Activated naive CD8-positive, alpha-beta T cell treated with anti-CD3 and anti-CD28 coated beads, Interleukin-2, amount 50 U/mL, for 24 hours (primary cell): ENCODE measurements around the gene ABHD10.

Source experiments
- ATAC-seq: fragments of 150-1000 bp; cut with Tn5 transposase; one replicate; pipeline ENCODE4 v1.10.0; 2021
- DNase-seq: peaks from one replicate; pipeline ENCODE4 v3.0.0; 2021
- H3K27ac Mint-ChIP-seq: one replicate; pipeline ENCODE4 v1.8.0; 2021; ENCODE audit warnings: mild to moderate bottlenecking, mixed read lengths
- H3K27me3 Mint-ChIP-seq: one replicate; pipeline ENCODE4 v1.8.0; 2021; ENCODE audit warnings: mixed read lengths
- H3K36me3 Mint-ChIP-seq: one replicate; pipeline ENCODE4 v1.8.0; 2021; ENCODE audit warnings: low read depth, mixed read lengths
- H3K4me1 Mint-ChIP-seq: one replicate; pipeline ENCODE4 v1.8.0; 2021; ENCODE audit warnings: mixed read lengths
- H3K4me3 Mint-ChIP-seq: one replicate; pipeline ENCODE4 v1.8.0; 2021; ENCODE audit warnings: mild to moderate bottlenecking, moderate library complexity, mixed read lengths
- H3K9me3 Mint-ChIP-seq: one replicate; pipeline ENCODE4 v1.8.0; 2021; ENCODE audit warnings: mixed read lengths

The ABHD10 gene

GRCh38 chr3:111978583-111979433, at the start of gene ABHD10:
TSS of gene ABHD10 (plus strand) at chr3:111979026. CDS start at chr3:111979062, 36 bp downstream.
- peaks cover 42% of the 10 kb centered on the region for H3K4me1 Mint-ChIP-seq
- H3K27ac Mint-ChIP-seq, result peak within 1 kb of the TSS; percentile 86
- peak within 1 kb of the TSS; percentile 89 for H3K4me3 Mint-ChIP-seq
- peaks cover 16% of the 10 kb centered on the region for H3K36me3 Mint-ChIP-seq
- no peaks in the 10 kb centered on the region for H3K9me3 Mint-ChIP-seq
- peak; percentile 97 for DNase-seq
- ATAC-seq, result peak; percentile 96
- no peaks in the 10 kb centered on the region for H3K27me3 Mint-ChIP-seq

- H3K4me1 Mint-ChIP-seq, result no peaks in the 10 kb centered on the region
- no peaks in the 10 kb centered on the region for H3K9me3 Mint-ChIP-seq
- H3K4me3 Mint-ChIP-seq, result no peak overlapping the region
- no peak for ATAC-seq
- H3K36me3 Mint-ChIP-seq, result no peaks in the 10 kb centered on the region
- H3K27ac Mint-ChIP-seq, result no peak overlapping the region
- no peak for DNase-seq
- no peaks in the 10 kb centered on the region for H3K27me3 Mint-ChIP-seq
Measured at GRCh38 chr3:111929484-111929883, 49.3 kb upstream of the ABHD10 start.

GRCh38 chr3:111932946-111933345, 45.9 kb upstream of the ABHD10 start:
- Mint-ChIP-seq H3K4me1 (no peaks in the 10 kb centered on the region), H3K27me3 (no peaks in the 10 kb centered on the region), H3K27ac (no peak overlapping the region), H3K36me3 (no peaks in the 10 kb centered on the region), H3K4me3 (no peak overlapping the region), H3K9me3 (no peaks in the 10 kb centered on the region)
- ATAC-seq, result no peak
- no peak for DNase-seq

- no peak overlapping the region for H3K27ac Mint-ChIP-seq
- H3K27me3 Mint-ChIP-seq, result no peaks in the 10 kb centered on the region
- no peaks in the 10 kb centered on the region for H3K4me1 Mint-ChIP-seq
- peaks cover 6% of the 10 kb centered on the region for H3K36me3 Mint-ChIP-seq
- no peak overlapping the region for H3K4me3 Mint-ChIP-seq
- ATAC-seq, result no peak
- DNase-seq, result no peak
- no peaks in the 10 kb centered on the region for H3K9me3 Mint-ChIP-seq
Measured at GRCh38 chr3:111936191-111936841, 42.5 kb upstream of the ABHD10 start.

- ATAC-seq (no peak), DNase-seq (no peak)
- peaks cover 6% of the 10 kb centered on the region for H3K36me3 Mint-ChIP-seq
- no peaks in the 10 kb centered on the region for H3K9me3 Mint-ChIP-seq
- H3K27me3 Mint-ChIP-seq, result no peaks in the 10 kb centered on the region
- no peak overlapping the region for H3K4me3 Mint-ChIP-seq
- no peak overlapping the region for H3K27ac Mint-ChIP-seq
- no peaks in the 10 kb centered on the region for H3K4me1 Mint-ChIP-seq
Measured at GRCh38 chr3:111936967-111937366, 41.9 kb upstream of the ABHD10 start.

- DNase-seq, result no peak
- Mint-ChIP-seq H3K4me1 (no peaks in the 10 kb centered on the region), H3K4me3 (no peak overlapping the region), H3K27me3 (no peaks in the 10 kb centered on the region), H3K36me3 (peaks cover 6% of the 10 kb centered on the region), H3K9me3 (no peaks in the 10 kb centered on the region), H3K27ac (no peak overlapping the region)
- ATAC-seq, result no peak
Measured at GRCh38 chr3:111937871-111938270, 41.0 kb upstream of the ABHD10 start.

GRCh38 chr3:111939873-111940272, 39.0 kb upstream of the ABHD10 start:
- DNase-seq, result no peak
- no peaks in the 10 kb centered on the region for H3K27me3 Mint-ChIP-seq
- no peak for ATAC-seq
- no peaks in the 10 kb centered on the region for H3K9me3 Mint-ChIP-seq
- H3K4me3 Mint-ChIP-seq, result no peak overlapping the region
- no peak overlapping the region for H3K27ac Mint-ChIP-seq
- no peaks in the 10 kb centered on the region for H3K4me1 Mint-ChIP-seq
- H3K36me3 Mint-ChIP-seq, result peaks cover 6% of the 10 kb centered on the region

- H3K36me3 Mint-ChIP-seq, result peaks cover 6% of the 10 kb centered on the region
- H3K27ac Mint-ChIP-seq, result no peak overlapping the region
- ATAC-seq, result no peak
- no peak for DNase-seq
- no peaks in the 10 kb centered on the region for H3K9me3 Mint-ChIP-seq
- no peak overlapping the region for H3K4me3 Mint-ChIP-seq
- peaks cover 2% of the 10 kb centered on the region for H3K27me3 Mint-ChIP-seq
- no peaks in the 10 kb centered on the region for H3K4me1 Mint-ChIP-seq
Measured at GRCh38 chr3:111943533-111943932, 35.3 kb upstream of the ABHD10 start.

GRCh38 chr3:111944372-111944771, 34.5 kb upstream of the ABHD10 start:
- no peak overlapping the region for H3K4me3 Mint-ChIP-seq
- DNase-seq (no peak), ATAC-seq (no peak)
- H3K27me3 Mint-ChIP-seq, result peaks cover 2% of the 10 kb centered on the region
- no peaks in the 10 kb centered on the region for H3K9me3 Mint-ChIP-seq
- no peaks in the 10 kb centered on the region for H3K4me1 Mint-ChIP-seq
- H3K36me3 Mint-ChIP-seq, result peaks cover 3% of the 10 kb centered on the region
- no peak overlapping the region for H3K27ac Mint-ChIP-seq

GRCh38 chr3:111947231-111947630, 31.6 kb upstream of the ABHD10 start:
- peaks cover 2% of the 10 kb centered on the region for H3K27me3 Mint-ChIP-seq
- no peaks in the 10 kb centered on the region for H3K9me3 Mint-ChIP-seq
- DNase-seq, result no peak
- H3K4me1 Mint-ChIP-seq, result no peaks in the 10 kb centered on the region
- ATAC-seq, result no peak
- no peak overlapping the region for H3K4me3 Mint-ChIP-seq
- H3K36me3 Mint-ChIP-seq, result no peaks in the 10 kb centered on the region
- no peak overlapping the region for H3K27ac Mint-ChIP-seq

GRCh38 chr3:111948786-111949185, 30.0 kb upstream of the ABHD10 start:
- peaks cover 2% of the 10 kb centered on the region for H3K27me3 Mint-ChIP-seq
- ATAC-seq (no peak), DNase-seq (no peak)
- no peaks in the 10 kb centered on the region for H3K4me1 Mint-ChIP-seq
- H3K36me3 Mint-ChIP-seq, result no peaks in the 10 kb centered on the region
- no peak overlapping the region for H3K27ac Mint-ChIP-seq
- H3K4me3 Mint-ChIP-seq, result no peak overlapping the region
- no peaks in the 10 kb centered on the region for H3K9me3 Mint-ChIP-seq

GRCh38 chr3:111949712-111950111, 29.1 kb upstream of the ABHD10 start:
- H3K4me3 Mint-ChIP-seq, result no peak overlapping the region
- ATAC-seq, result no peak
- no peaks in the 10 kb centered on the region for H3K9me3 Mint-ChIP-seq
- no peaks in the 10 kb centered on the region for H3K4me1 Mint-ChIP-seq
- H3K27ac Mint-ChIP-seq, result no peak overlapping the region
- peaks cover 2% of the 10 kb centered on the region for H3K27me3 Mint-ChIP-seq
- DNase-seq, result no peak
- H3K36me3 Mint-ChIP-seq, result no peaks in the 10 kb centered on the region

- no peak for DNase-seq
- Mint-ChIP-seq H3K36me3 (no peaks in the 10 kb centered on the region), H3K27me3 (peaks cover 2% of the 10 kb centered on the region), H3K4me1 (no peaks in the 10 kb centered on the region), H3K4me3 (no peak overlapping the region), H3K27ac (no peak overlapping the region), H3K9me3 (no peaks in the 10 kb centered on the region)
- no peak for ATAC-seq
Measured at GRCh38 chr3:111951032-111951431, 27.8 kb upstream of the ABHD10 start.

- Mint-ChIP-seq H3K4me3 (no peak overlapping the region), H3K27me3 (no peaks in the 10 kb centered on the region), H3K36me3 (no peaks in the 10 kb centered on the region), H3K4me1 (no peaks in the 10 kb centered on the region), H3K27ac (no peak overlapping the region), H3K9me3 (no peaks in the 10 kb centered on the region)
- no peak for ATAC-seq
- DNase-seq, result no peak
Measured at GRCh38 chr3:111952086-111952485, 26.7 kb upstream of the ABHD10 start.

- no peak overlapping the region for H3K4me3 Mint-ChIP-seq
- no peaks in the 10 kb centered on the region for H3K4me1 Mint-ChIP-seq
- no peaks in the 10 kb centered on the region for H3K27me3 Mint-ChIP-seq
- ATAC-seq, result no peak
- no peaks in the 10 kb centered on the region for H3K9me3 Mint-ChIP-seq
- H3K36me3 Mint-ChIP-seq, result no peaks in the 10 kb centered on the region
- H3K27ac Mint-ChIP-seq, result no peak overlapping the region
- no peak for DNase-seq
Measured at GRCh38 chr3:111952866-111953450, 25.9 kb upstream of the ABHD10 start.
